Mesendoderm (in vitro differentiated cells): ENCODE data around the gene OR2A25. TPM values are rescaled to one million over a fixed set of nuclear protein-coding genes. Genes with fewer than 3 reads are reported as not detected.
A peak's percentile ranks its signal among the peaks of the same experiment; 100 is the strongest.

Source experiments
- DNase-seq: peaks from one replicate; pipeline ENCODE4 v3.0.0; 2013
- H2AK5ac ChIP-seq: 2 replicates; pipeline ENCODE4 v1.6.1; 2013; ENCODE audit warnings: low read length, inconsistent platforms
- H2BK120ac ChIP-seq: 2 replicates; pipeline ENCODE4 v1.6.1; 2013; ENCODE audit warnings: low read depth, mild to moderate bottlenecking, low read length, moderate library complexity, mixed read lengths
- H2BK15ac ChIP-seq: replicated peaks from 2 replicates; pipeline ENCODE4 v1.6.1; 2013; ENCODE audit warnings: low read depth, mild to moderate bottlenecking, moderate library complexity
- H2BK5ac ChIP-seq: 2 replicates; pipeline ENCODE4 v1.6.1; 2013; ENCODE audit warnings: low read length, inconsistent platforms
- H3K18ac ChIP-seq: 2 replicates; pipeline ENCODE4 v1.6.1; 2013; ENCODE audit warnings: mild to moderate bottlenecking, low read length, mixed read lengths
- H3K23ac ChIP-seq: one replicate; pipeline ENCODE4 v1.6.1; 2013; ENCODE audit warnings: low read length
- H3K27ac ChIP-seq: 2 replicates; pipeline ENCODE4 v1.5.1; 2013; ENCODE audit warnings: low read depth, mild to moderate bottlenecking, inconsistent platforms, low read length, moderate library complexity
- H3K27me3 ChIP-seq: 2 replicates; pipeline ENCODE4 v1.6.1; 2013; ENCODE audit warnings: low read length, control low read depth, mild to moderate bottlenecking, inconsistent platforms; ENCODE audit not compliant: insufficient read depth, poor library complexity
- H3K36me3 ChIP-seq: 2 replicates; pipeline ENCODE4 v1.6.1; 2013; ENCODE audit warnings: low read length, inconsistent platforms; ENCODE audit not compliant: control insufficient read depth, insufficient read depth
- H3K4ac ChIP-seq: one replicate; pipeline ENCODE4 v1.6.1; 2013; ENCODE audit warnings: low read depth, mild to moderate bottlenecking, low read length, moderate library complexity
- H3K4me1 ChIP-seq: 2 replicates; pipeline ENCODE4 v1.6.1; 2013; ENCODE audit warnings: low read depth, low read length, inconsistent platforms; ENCODE audit not compliant: control insufficient read depth
- H3K4me2 ChIP-seq: 2 replicates; pipeline ENCODE4 v1.6.1; 2013; ENCODE audit warnings: low read length
- H3K4me3 ChIP-seq: 2 replicates; pipeline ENCODE4 v1.5.1; 2013; ENCODE audit warnings: mild to moderate bottlenecking, low read length
- H3K56ac ChIP-seq: one replicate; pipeline ENCODE4 v1.6.1; 2013; ENCODE audit warnings: low read length
- H3K79me1 ChIP-seq: 2 replicates; pipeline ENCODE4 v1.6.1; 2013; ENCODE audit warnings: low read length, inconsistent platforms
- H3K79me2 ChIP-seq: 2 replicates; pipeline ENCODE4 v1.6.1; 2013; ENCODE audit warnings: mild to moderate bottlenecking, low read length; ENCODE audit not compliant: control insufficient read depth, insufficient read depth
- H3K9ac ChIP-seq: 2 replicates; pipeline ENCODE4 v1.6.1; 2013; ENCODE audit warnings: low read length, inconsistent platforms
- H4K5ac ChIP-seq: one replicate; pipeline ENCODE4 v1.6.1; 2013; ENCODE audit warnings: low read length
- H4K8ac ChIP-seq: one replicate; pipeline ENCODE4 v1.6.1; 2013; ENCODE audit warnings: low read depth, mild to moderate bottlenecking, control low read depth, low read length, moderate library complexity
- WGBS: extraction: QIAGEN DNeasy Blood & Tissue Kit; methylation state at CpG from one replicate; pipeline ENCODE4 v1.1.7; 2013; ENCODE audit warnings: low lambda C conversion rate, missing lambda C conversion rate; ENCODE audit not compliant: insufficient coverage; ENCODE audit errors: extremely low coverage; 5-methylcytosine and 5-hydroxymethylcytosine counted together
- small RNA-seq: library from polyadenylated mRNA; stranded (forward); fragments of <200 nt; extraction: miRNeasy Mini kit (QIAGEN cat#:217004); gene quantifications from one replicate; pipeline ENCODE3, GENCODE V24; 2013; ENCODE audit not compliant: insufficient read depth

Gene OR2A25

GRCh38 chr7:144113651-144114050 is 44.0 kb downstream of the OR2A25 start:
- Histone ChIP-seq H2BK120ac (no peak overlapping the region), H3K4me3 (no peak overlapping the region), H4K8ac (no peak overlapping the region), H3K4ac (no peak overlapping the region), H3K4me2 (no peak overlapping the region), H3K23ac (no peak overlapping the region), H2BK15ac (no peak overlapping the region), H4K5ac (no peak overlapping the region), H3K18ac (no peak overlapping the region), H3K56ac (no peak overlapping the region), H3K79me1 (no peaks in the 10 kb centered on the region), H3K9ac (no peak overlapping the region), H3K4me1 (no peaks in the 10 kb centered on the region), H3K36me3 (no peaks in the 10 kb centered on the region), H2AK5ac (no peak overlapping the region), H2BK5ac (no peak overlapping the region), H3K79me2 (no peaks in the 10 kb centered on the region), H3K27me3 (no peaks in the 10 kb centered on the region), H3K27ac (no peak overlapping the region)
- WGBS = no CpG with 5 or more reads among the region's 1 CpG
- DNase-seq = no peak

GRCh38 chr7:144118341-144118740 is 48.7 kb downstream of the OR2A25 start:
- Histone ChIP-seq H3K9ac (no peak overlapping the region), H3K56ac (no peak overlapping the region), H3K18ac (no peak overlapping the region), H4K5ac (no peak overlapping the region), H2BK120ac (no peak overlapping the region), H3K4me1 (no peaks in the 10 kb centered on the region), H3K79me2 (no peaks in the 10 kb centered on the region), H3K79me1 (no peaks in the 10 kb centered on the region), H3K23ac (no peak overlapping the region), H4K8ac (no peak overlapping the region), H3K4me2 (no peak overlapping the region), H2BK5ac (no peak overlapping the region), H2BK15ac (no peak overlapping the region), H3K36me3 (no peaks in the 10 kb centered on the region), H3K27me3 (no peaks in the 10 kb centered on the region), H3K27ac (no peak overlapping the region), H3K4ac (no peak overlapping the region), H3K4me3 (no peak overlapping the region), H2AK5ac (no peak overlapping the region)
- peak; percentile 43 for DNase-seq
- no CpG with 5 or more reads among the region's 8 CpGs for WGBS

- Histone ChIP-seq H3K27me3 (no peaks in the 10 kb centered on the region), H4K5ac (no peak within 1 kb of the TSS), H3K27ac (no peak within 1 kb of the TSS), H3K36me3 (no peaks in the 10 kb centered on the region), H4K8ac (no peak within 1 kb of the TSS), H3K4me2 (no peak within 1 kb of the TSS), H3K4ac (no peak within 1 kb of the TSS), H3K4me3 (no peak within 1 kb of the TSS), H2BK120ac (no peak within 1 kb of the TSS), H3K79me1 (no peaks in the 10 kb centered on the region), H3K9ac (no peak within 1 kb of the TSS), H3K18ac (no peak within 1 kb of the TSS), H2AK5ac (no peak within 1 kb of the TSS), H3K4me1 (no peaks in the 10 kb centered on the region), H3K56ac (no peak within 1 kb of the TSS), H3K23ac (no peak within 1 kb of the TSS), H2BK5ac (no peak within 1 kb of the TSS), H2BK15ac (no peak within 1 kb of the TSS), H3K79me2 (no peaks in the 10 kb centered on the region)
- no peak for DNase-seq
- WGBS = no CpG with 5 or more reads among the region's 1 CpG
Observed at GRCh38 chr7:144122876-144123275, 53.3 kb downstream of the OR2A25 start, which contains the start of gene OR2A14. Gene OR2A14, plus strand, starts transcription at chr7:144123176. Its CDS starts 5,937 bp downstream, at chr7:144129113.

Small RNA genes lying within 50 kb of the gene (small RNA-seq; reads per million reads assigned to genes)
- gene OR2A41P = not detected
